GM12878 (cell line): ENCODE results near the gene ENTPD6. TPM values are rescaled to one million over a fixed set of nuclear protein-coding genes. Genes with fewer than 3 reads are reported as not detected.

Experiments
- ATF2 ChIP-seq: IDR thresholded peaks from 2 replicates; pipeline ENCODE4 v1.6.1; 2012; ENCODE audit warnings: low read length, inconsistent platforms
- CREM ChIP-seq: IDR thresholded peaks from 2 replicates; pipeline ENCODE4 v1.6.1; 2014; ENCODE audit warnings: antibody characterized with exemption, low read depth
- CTCF ChIP-seq, 3 experiments: IDR thresholded peaks in 2 of 3; conservative IDR thresholded peaks in 1 of 3; 2 replicates each; pipeline ENCODE4 v1.5.1; 2011; ENCODE audit warnings: low read depth in 3 of 3, low read length in 3 of 3, mild to moderate bottlenecking in 3 of 3, control low read depth in 2 of 3, moderate library complexity in 2 of 3, inconsistent platforms in 1 of 3, mixed read lengths in 1 of 3; ENCODE audit not compliant: control insufficient read depth in 2 of 3, insufficient read depth in 1 of 3; ENCODE audit errors: extremely low read depth in 1 of 3
- FOXK2 ChIP-seq: fragments of 450-650 bp; IDR thresholded peaks from 2 replicates; pipeline ENCODE4 v1.6.1; 2017; ENCODE audit warnings: mild to moderate bottlenecking, moderate library complexity
- MYB ChIP-seq: fragments of 150-350 bp; IDR thresholded peaks from 2 replicates; pipeline ENCODE4 v1.6.1; 2014; ENCODE audit warnings: mild to moderate bottlenecking, low read depth, low read length, borderline replicate concordance
- PBX3 ChIP-seq: IDR thresholded peaks from 2 replicates; pipeline ENCODE4 v1.6.1; 2011; ENCODE audit warnings: mild to moderate bottlenecking, low read depth, low read length, moderate library complexity; ENCODE audit not compliant: insufficient replicate concordance
- RCOR1 ChIP-seq: conservative IDR thresholded peaks from 2 replicates; pipeline ENCODE4 v1.6.1; 2012; ENCODE audit warnings: low read depth, low read length, improper control_type of control experiment
- RELB ChIP-seq: fragments of 450-650 bp; IDR thresholded peaks from 2 replicates; pipeline ENCODE4 v1.6.1; 2017; ENCODE audit warnings: low read depth, mild to moderate bottlenecking, moderate library complexity
- SP1 ChIP-seq: IDR thresholded peaks from one replicate; pipeline ENCODE4 v1.6.1; 2011; ENCODE audit warnings: low read depth, low read length
- USF2 ChIP-seq: IDR thresholded peaks from 2 replicates; pipeline ENCODE4 v1.6.1; 2011; ENCODE audit warnings: low read depth, low read length, improper control_type of control experiment, borderline replicate concordance
- ZBTB4 ChIP-seq: fragments of 450-650 bp; formaldehyde crosslinking; IDR thresholded peaks from 2 replicates; pipeline ENCODE4 v1.4.0; 2022; ENCODE audit warnings: mild to moderate bottlenecking, moderate library complexity
- polyA plus RNA-seq, 11 experiments: library from polyadenylated mRNA; depleted of rRNA in 4 of 11; unstranded in 6 of 11; stranded (reverse) in 5 of 11; fragments of >200 nt; fragmentation: Nextera tagmentation in 4 of 11; fragmentation: Illumina TruSeq in 1 of 11; extraction: Ambion mirVana in 4 of 11; extraction: Trizol in 1 of 11; gene quantifications; 1 replicate in 1 of 11; 2 replicates in 10 of 11; pipeline versions ENCODE4 v1.2.1 to v1.2.3, GENCODE V29; 2011 to 2016; ENCODE audit warnings: inconsistent platforms in 2 of 11, missing spikeins in 2 of 11, low read depth in 1 of 11
- total RNA-seq, 4 experiments: library from RNA; depleted of rRNA in 3 of 4; stranded (reverse); fragments of >200 nt in 3 of 4; fragmentation: Illumina TruSeq in 1 of 4; extraction: Trizol in 1 of 4; gene quantifications; 2 replicates each; pipeline versions ENCODE4 v1.2.1 to v1.2.3, GENCODE V29; 2013 to 2021

ENTPD6 gene
- total and polyA plus RNA-seq, 10 of the 15 experiments (the other 5 are each of a cell fraction or from before 2014, with no cell fraction given), result 0.53 to 45.4 (median 31.1) TPM

GRCh38 chr20:25252230-25252651 is 56.7 kb downstream of the ENTPD6 start (continued):
- TF ChIP-seq FOXK2 (no peak), USF2 (no peak), ZBTB4 (CRISPR knock-in tag) (no peak), MYB (no peak), CREM (no peak), ATF2 (no peak), RCOR1 (no peak), CTCF (IDR thresholded peaks at IDR 0.05 in 2 of 3, conservative IDR thresholded peaks at IDR 0.05 in 1 of 3; ENCODE audit: control insufficient read depth in 2 of 3, extremely low read depth in 1 of 3, insufficient read depth in 1 of 3, low read depth in 3 of 3, low read length in 3 of 3) (no peak), RELB (no peak), PBX3 (no peak), SP1 (no peak)
